NCI-H2196 (cell line): ENCODE measurements around the gene C11orf24.

Source experiments
- DNase-seq: peaks from one replicate; lab custom pipeline; 2025; ENCODE audit not compliant: unreplicated experiment; lab: John Stamatoyannopoulos, UW

C11orf24 gene

DNA sequence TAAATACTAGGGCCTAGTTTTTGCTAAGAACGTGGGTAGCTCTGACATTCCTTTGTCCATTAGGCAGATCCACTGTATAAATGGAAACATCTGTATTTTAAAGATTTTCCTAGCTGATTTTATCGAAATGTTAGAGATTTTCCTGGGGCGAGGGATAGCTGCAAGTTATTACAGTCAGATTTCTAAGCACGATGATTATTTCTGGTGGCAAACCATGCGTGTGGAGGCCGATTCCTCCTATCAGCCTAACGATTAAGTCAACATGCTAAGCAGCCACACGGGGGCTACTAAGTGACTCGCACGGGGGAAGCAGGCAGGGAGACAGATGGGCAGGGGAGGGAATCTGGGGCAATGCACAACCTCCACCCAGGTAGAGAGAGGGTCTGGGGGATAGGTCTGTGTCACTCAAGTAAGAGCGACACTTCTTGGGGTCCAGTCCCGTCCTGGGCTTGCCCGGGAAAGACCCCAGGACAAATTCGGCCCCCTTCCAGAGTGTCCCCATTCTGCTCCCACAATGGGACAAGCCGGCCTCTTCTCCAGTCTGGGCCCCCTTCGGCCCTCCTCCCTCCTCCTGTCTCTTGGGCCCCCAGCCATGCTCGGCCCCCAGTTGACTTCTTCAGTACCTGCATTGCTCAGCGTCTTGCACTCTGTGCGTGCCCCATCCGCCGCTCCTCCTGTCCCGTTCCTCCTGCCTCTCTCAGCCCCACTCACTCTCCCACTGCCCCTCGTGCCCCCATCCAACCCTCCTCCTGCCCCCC, 571 bp downstream of the C11orf24 start:
- peak; percentile 24 for DNase-seq

GRCh38 chr11:68270196-68271022, 1.4 kb downstream of the C11orf24 start:
- DNase-seq: no peak

- DNase-seq: no peak
These were observed 2.2 kb downstream of the C11orf24 start for GRCh38 chr11:68269414-68270081.

DNA sequence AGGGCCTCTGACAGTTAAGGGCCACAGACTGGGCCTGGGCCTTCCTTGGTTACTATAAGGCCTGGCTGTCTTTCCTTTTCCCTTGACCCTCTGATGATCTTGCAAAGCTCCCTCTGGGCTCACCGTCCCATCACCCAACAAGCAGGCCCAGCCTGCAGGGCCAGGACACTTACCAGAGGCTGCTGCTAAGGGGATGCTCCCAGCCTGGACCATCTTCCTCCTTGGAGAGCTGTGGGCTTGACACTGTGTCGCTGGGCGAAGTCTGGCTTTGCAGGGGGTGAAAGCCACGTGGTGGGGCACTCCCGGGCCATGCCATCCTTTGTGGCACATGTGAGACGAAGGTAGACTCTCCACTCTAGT, 3.9 kb downstream of the C11orf24 start:
- no peak for DNase-seq

DNA sequence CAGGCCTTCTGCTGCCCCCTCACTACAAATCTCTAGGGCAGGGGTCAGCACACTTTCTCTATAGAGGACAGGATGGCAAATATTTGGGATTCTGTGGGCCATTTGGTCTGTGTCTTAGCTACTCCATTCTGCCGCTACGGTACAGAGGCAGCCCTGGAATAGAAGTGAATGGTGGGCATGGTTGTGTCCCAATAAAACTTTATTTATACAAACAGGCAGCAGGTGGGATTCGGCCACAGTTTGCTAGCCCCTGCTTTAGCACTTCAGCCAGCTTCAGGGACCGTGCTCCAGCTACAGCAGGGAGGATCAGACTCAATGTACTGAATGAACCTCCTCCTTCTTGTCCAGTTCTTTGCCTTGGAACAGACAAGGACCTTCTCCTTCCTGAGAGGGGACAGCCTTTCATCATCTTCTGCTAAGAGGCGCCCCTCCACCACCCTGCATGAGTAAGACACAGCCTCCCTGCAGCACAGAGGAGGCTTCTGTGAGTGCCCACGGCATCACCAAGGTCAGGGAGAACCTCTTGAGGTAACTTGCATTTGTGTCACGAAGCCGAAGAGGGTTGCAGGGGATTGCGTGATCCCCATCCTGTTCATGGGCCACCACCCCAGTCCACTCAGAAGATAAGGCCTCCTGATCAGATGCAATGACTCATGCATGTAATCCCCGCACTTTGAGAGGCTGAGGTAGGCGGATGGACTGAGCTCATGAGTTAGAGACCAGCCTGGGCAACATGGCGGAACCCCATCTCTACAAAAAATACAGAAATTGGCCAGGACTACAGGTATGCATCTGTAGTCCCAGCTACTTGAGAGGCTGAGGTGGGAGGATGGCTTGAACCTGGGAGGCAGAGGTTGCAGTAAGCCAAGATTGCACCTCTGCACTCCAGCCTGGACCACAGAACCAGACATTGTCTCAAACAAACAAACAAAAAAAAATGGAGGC, 4.6 kb downstream of the C11orf24 start:
- no peak for DNase-seq

DNA sequence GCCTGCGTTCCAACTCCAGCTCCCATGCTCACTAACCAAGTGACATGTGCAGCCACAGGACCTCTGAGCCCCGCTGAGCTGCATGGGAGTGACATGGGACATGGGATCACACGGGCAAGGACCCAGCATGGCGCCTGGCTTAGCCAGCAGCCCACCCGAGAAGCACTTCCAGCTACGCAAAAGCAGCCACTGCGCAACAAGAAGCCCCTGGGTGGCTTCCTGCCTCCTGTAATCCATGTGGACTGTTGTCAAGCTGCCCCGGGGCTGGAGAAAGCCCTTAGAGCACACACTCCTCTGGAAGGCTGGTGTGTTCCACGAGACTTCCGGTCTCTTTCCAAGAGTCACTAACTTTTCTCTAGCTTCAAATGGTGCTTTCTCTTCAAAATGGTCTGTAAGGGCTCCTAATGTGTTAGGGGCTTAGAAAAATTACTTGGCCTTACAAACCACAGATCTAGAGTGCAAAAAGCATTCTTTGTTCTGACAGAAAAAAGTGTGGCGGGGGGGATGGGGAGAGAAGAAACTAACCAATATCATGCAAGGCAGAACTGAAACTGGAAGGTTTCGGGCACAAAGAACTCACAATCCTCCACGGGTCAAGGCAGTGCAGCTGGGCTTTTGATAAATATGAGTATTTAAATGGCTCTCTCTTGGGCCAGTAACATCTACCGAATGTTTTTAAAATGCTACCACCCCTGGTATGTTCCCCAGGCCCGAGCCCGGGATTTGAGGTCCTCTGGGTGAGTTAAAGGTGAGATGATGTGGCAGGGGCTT, 5.5 kb downstream of the C11orf24 start:
- no peak for DNase-seq

DNA sequence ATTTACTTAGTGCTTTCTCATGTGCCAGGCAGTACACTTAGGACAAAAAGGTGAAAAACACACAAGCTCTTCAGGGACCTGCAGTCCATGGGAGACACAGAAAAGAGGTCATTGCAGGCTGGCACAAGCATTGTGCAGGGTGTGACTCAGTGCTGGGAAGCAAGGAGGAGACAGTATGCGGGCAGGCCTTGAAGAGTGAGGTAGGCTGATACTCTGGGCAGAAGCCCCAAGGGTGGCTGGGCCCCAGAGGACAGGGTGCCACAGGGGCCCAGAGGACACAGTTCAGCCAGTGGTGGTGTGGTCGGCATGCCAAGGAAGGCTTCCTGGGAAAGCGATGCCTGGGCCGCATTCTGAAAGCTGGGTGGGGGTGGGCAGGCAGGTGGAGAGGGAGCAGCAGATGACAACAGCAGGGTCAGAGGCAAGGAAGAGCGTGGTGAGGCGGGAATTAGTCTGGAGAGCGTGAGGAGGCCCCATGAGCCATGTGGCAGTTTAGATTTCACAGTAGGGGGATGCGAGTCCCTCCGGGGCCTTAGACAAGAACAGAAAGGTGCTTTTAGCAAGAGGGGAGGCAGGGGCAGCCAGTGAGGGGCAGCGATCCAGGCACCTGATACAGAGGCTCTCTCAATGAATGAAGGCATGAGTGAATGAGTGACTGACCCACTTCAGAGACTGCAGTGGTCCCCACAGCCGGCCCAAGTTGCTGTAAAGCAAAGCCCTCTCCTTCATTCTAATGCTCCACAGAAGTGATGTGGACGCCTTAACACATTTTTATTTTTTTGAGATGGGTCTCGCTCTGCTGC, 6.8 kb downstream of the C11orf24 start:
- DNase-seq: no peak

DNA sequence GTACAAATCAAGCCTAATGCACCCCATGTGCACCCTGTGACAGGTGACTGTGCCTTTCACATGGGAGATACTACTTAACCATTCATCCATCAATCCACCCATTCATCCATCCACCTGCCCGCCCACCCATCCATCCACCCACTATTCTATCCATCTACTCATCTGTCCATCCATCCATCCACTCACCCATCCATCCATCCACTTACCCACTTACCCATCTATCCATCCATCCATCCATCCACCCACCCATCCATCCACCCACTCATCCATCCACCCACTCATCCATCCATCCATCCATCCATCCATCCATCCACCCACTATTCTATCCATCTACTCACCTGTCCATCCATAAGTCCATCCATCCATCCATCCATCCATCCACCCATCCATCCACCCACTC, 7.5 kb downstream of the C11orf24 start:
- DNase-seq: no peak

- no peak for DNase-seq
These were observed 8.2 kb downstream of the C11orf24 start for GRCh38 chr11:68263444-68264035.

DNA sequence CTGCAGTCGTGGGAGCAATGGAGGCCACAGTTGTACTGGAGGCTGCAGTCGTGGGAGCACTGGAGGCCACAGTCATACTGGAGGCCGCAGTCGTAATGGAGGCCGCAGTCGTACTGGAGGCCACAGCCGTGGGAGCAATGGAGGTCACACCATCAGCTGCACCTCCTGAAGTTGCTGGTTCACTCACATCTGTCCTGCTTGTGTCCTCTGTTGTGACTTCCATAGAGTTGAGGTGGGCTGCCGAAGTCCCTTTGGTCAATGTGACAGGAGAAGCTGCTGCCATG, 9.3 kb downstream of the C11orf24 start:
- DNase-seq: no peak

DNA sequence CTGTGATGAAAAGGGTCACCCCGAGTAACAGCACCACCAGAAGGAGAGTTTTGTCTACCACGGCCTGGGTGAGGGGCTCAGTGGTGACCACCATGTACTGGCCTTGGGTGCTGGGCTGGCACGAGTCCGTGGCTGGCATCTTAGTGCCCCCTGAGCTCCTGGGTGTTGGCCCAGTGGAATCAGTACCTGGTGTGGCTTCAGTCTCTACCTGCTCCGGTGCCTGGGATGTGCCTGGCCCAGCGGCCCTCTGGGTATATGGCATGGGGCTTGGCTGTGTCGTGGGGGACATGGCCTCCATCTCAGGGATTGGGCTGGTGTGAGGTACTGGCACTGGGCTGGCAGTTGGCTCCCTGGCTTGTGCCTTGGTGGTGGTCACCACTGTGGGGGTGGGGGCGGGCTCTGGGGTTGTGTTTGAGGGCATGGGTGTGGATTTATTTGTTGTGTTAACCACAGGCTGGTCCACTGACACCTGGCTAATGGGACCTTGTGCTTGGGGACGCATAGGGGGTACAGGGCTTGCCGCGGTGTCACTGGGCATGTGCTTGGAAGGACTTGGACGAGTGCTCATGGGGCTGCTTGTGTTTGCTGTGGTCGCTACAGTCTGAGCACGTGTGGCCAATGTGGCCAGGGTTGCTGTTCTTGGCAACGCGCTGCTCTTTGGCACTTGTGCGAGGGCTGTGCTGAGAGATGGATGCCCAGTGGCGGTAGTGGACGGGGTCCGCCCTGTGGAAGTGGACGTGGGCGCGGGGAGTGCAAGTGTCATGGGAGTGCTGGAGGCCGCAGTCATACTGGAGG, 9.8 kb downstream of the C11orf24 start:
- no peak for DNase-seq

DNA sequence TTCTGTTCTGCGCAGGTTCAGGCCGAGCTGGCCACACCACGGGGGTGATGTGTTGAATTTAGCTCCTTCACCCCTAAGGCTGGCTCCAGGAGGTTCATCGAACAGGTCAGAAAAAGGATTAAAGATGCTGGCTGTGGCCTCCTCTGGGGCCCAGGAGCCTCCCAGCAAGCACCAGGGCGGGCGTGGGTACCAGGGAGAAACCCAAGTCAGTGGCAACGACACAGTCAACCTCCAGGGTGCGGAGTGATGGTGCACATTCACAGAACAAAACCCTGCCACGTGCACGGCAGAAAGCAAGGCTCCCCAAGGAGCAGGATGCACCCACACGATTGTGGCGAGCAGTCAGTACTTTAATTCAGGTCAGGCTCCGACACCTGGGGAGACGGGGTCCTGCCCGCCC, 10.8 kb downstream of the C11orf24 start:
- no peak for DNase-seq

DNA sequence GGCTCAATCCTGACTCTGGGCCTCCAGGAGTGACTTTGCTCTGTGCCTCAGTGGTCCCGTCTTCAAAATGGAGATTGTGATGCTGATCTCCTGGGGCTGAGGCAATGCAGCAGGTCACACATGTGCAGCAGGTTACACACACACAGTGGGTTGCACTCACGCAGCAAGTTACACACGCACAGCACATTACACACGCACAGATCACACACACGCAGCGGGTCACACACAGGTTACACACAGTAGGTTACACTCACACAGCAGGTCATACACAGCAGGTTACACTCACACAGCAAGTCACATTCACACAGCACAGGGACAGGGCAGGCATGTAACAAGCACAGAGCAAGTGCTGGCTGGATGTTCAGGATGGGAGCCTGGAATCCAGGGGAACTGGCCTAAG, 11.3 kb downstream of the C11orf24 start:
- no peak for DNase-seq

DNA sequence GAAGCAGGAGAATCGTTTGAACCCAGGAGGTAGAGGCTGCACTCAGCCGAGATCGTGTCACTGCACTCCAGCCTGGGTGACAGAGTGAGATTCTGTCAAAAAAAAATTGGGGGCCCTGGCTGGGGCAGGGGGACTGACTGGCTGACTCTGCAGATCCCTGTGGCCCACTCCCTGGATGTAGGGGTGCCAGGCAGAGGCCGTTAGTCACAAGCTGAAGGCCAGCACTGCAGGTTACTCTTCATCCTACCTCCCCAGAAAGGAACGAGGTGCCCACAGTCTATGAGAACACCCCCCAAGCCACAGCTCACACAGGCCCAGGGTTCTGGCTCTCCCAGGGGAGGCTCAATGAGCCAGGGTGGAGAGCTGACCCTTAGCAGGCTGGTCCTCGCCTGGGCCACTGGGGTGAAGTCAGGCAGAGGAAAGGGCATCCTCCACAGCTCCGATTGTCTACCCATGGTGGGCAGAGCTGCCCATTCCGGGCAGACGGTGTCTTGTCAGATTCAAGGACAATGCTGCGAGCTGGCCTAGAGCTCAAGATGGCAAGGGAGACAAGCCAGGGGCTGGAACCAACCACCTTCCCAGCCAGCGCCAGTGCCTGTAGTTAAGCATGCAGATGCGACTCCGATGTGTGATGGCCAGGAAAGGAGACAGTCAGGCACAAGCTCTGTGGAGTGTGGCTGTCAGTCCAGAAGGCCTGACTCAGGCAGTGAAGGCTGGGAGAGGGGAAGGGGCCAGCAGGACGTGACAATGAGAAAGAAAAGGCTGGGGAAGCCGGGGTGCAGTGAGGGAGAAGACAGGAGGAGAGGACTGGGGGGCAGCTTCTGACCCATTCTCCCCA, 12.4 kb downstream of the C11orf24 start:
- DNase-seq: no peak

DNA sequence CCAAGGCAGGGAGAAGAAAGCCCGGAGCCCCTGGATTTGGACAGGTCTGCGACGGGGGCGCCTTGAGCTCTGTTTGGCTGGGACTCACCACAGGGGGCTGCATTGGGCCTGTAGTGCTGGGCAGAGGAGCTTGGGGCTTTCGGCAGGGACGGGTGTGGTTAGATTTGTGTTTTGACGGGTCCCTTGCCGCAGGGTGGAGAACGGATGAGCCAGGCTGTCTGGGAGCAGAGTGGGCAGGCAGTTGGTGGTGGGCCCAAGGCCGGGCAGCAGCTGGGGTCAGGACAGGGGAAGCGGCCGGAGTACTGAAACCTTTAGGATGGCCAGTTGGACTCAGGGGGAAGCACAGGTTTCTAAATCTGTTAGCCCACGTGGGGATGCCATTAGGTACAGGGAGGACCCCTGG, 13.4 kb downstream of the C11orf24 start:
- no peak for DNase-seq

DNA sequence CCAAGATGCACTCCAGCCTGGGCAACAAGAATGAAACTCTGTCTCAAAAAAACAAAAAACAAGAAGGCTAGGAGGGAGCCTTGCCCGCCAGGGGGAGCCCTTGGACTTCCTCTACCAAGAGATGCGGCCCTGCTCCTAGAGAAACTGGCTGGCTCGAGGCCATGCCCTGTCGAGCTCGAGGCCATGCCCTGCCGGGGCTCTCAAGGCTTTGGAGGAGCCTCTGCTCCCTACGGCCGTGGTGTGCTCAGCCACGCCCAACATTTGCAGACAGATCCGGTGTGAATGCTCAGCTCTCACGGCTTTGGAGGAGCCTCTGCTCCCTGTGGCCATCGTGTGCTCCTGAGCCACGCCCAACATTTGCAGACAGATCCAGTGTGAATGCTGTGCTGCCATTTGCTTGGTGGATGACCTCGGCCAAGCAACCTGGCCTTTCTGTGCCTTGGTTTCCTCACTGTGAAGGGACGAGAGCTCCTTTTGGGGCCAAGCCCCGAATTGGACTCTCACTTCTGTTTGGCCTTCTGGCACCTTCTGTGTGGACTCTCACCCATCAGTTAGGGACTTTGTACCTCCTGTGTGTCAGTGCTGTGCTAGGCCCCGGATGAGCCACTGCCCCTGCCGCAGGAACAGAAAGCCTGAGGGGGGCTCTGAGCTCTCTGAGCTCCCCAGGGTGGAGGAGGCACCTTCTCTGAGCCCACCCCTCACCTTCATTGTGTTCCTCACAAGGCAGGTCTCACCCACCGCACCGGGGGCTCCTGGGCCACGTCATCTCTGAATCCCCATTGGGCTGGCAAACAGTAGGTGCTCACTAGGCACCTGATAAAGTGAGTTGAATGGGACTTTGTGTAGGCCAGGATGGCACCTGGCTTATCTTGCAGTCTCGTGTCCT, 14.1 kb downstream of the C11orf24 start:
- DNase-seq: peak; percentile 96
